GM13977 (cell line): ENCODE data around the gene IRAK2.

Source experiments
- DNase-seq: peaks from one replicate; pipeline ENCODE4 v3.0.0; 2012; ENCODE audit warnings: low spot score
- CTCF ChIP-seq: IDR thresholded peaks from 2 replicates; pipeline ENCODE4 v1.5.1; 2012; ENCODE audit warnings: mild to moderate bottlenecking, control low read depth; ENCODE audit not compliant: insufficient read depth; ENCODE audit errors: extremely low read depth, missing control alignments
- in situ Hi-C: fragments of 300-500 bp; cut with MboI; formaldehyde crosslinking; loops from one replicate; pipeline ENCODE4 v1.12.0; 2022; ENCODE audit warnings: low sequenced_read_pairs, low pct_unique_long_range_greater_than_20kb, mixed read lengths, inconsistent platforms; ENCODE audit not compliant: unreplicated experiment

Gene IRAK2

GRCh38 chr3:10224794-10225665, 60.3 kb downstream of the IRAK2 start:
- in situ Hi-C loops: no loop called here
- DNase-seq: peak; percentile 75
- TF ChIP-seq CTCF: peak; percentile 87

GRCh38 chr3:10226293-10226692, 61.6 kb downstream of the IRAK2 start:
- no peak for TF ChIP-seq CTCF
- DNase-seq: peak; percentile 37
- in situ Hi-C loops: no loop called here

GRCh38 chr3:10228248-10228950, 63.7 kb downstream of the IRAK2 start:
- DNase-seq: no peak
- in situ Hi-C loops: no loop called here
- TF ChIP-seq CTCF: no peak

- DNase-seq: no peak
- no peak for TF ChIP-seq CTCF
- in situ Hi-C loops: no loop called here
Measured at GRCh38 chr3:10229576-10229975, 64.9 kb downstream of the IRAK2 start.

GRCh38 chr3:10232137-10232536, 67.4 kb downstream of the IRAK2 start:
- no peak for TF ChIP-seq CTCF
- in situ Hi-C loops: no loop called here
- peak; percentile 36 for DNase-seq

- no peak for TF ChIP-seq CTCF
- in situ Hi-C loops: no loop called here
- DNase-seq: no peak
Measured at GRCh38 chr3:10233988-10234387, 69.3 kb downstream of the IRAK2 start.
